Measurements from ENCODE around the gene CYBB. TPM values are rescaled to one million over a fixed set of nuclear protein-coding genes. Genes with fewer than 3 reads are reported as not detected.

CYBB gene
- polyA plus RNA-seq, 1 experiment: not detected

- no peak for TF ChIP-seq CTCF (IDR thresholded peaks at IDR 0.05; ENCODE audit: low read depth, low read length)
- Histone ChIP-seq H3K27me3 (ENCODE audit: control insufficient read depth, insufficient read depth, low read length) (no peaks in the 10 kb centered on the region), H3K4me3 (ENCODE audit: low read depth, low read length) (peak within 1 kb of the TSS; percentile 73), H3K27ac (ENCODE audit: low read depth, low read length) (peak within 1 kb of the TSS; percentile 31), H3K9me3 (ENCODE audit: control insufficient read depth, insufficient read depth, low read length) (no peaks in the 10 kb centered on the region)
- CTCF ChIA-PET: interaction anchor here (0.6 to 1.0 kb wide), 2 partner anchors 22 to 102 kb away, joined by 3 read pairs; no protein-coding TSS in a partner anchor
- DNase-seq (ENCODE audit: low read depth, low spot score): no peak
- POLR2A ChIA-PET: no interaction called here
These were observed 67.3 kb downstream of the CYBB start, which contains the start of gene DYNLT3 for GRCh38 chrX:37846934-37847732. DYNLT3 (minus strand) TSS chrX:37847571; CDS start chrX:37847510, 61 bp downstream.

GRCh38 chrX:37847733-37848197 is 67.9 kb downstream of the CYBB start:
- Histone ChIP-seq H3K4me3 (ENCODE audit: low read depth, low read length) (peak overlapping the region; percentile 73), H3K27ac (ENCODE audit: low read depth, low read length) (peak overlapping the region; percentile 31), H3K9me3 (ENCODE audit: control insufficient read depth, insufficient read depth, low read length) (no peaks in the 10 kb centered on the region), H3K27me3 (ENCODE audit: control insufficient read depth, insufficient read depth, low read length) (no peaks in the 10 kb centered on the region)
- no peak for TF ChIP-seq CTCF (IDR thresholded peaks at IDR 0.05; ENCODE audit: low read depth, low read length)
- CTCF ChIA-PET: interaction anchor here (0.6 to 1.0 kb wide), 2 partner anchors 23 to 103 kb away, joined by 3 read pairs; no protein-coding TSS in a partner anchor
- POLR2A ChIA-PET: no interaction called here
- DNase-seq (ENCODE audit: low read depth, low spot score): no peak

- ChIA-PET POLR2A (no interaction called here), CTCF (no interaction called here)
- Histone ChIP-seq H3K9me3 (ENCODE audit: control insufficient read depth, insufficient read depth, low read length) (no peaks in the 10 kb centered on the region), H3K4me3 (ENCODE audit: low read depth, low read length) (no peak overlapping the region), H3K27me3 (ENCODE audit: control insufficient read depth, insufficient read depth, low read length) (no peaks in the 10 kb centered on the region), H3K27ac (ENCODE audit: low read depth, low read length) (no peak overlapping the region)
- DNase-seq (ENCODE audit: low read depth, low spot score): no peak
- no peak for TF ChIP-seq CTCF (IDR thresholded peaks at IDR 0.05; ENCODE audit: low read depth, low read length)
These were observed 74.3 kb downstream of the CYBB start for GRCh38 chrX:37854148-37854547.

- CTCF ChIA-PET: no interaction called here
- Histone ChIP-seq H3K27ac (ENCODE audit: low read depth, low read length) (no peak overlapping the region), H3K4me3 (ENCODE audit: low read depth, low read length) (no peak overlapping the region), H3K9me3 (ENCODE audit: control insufficient read depth, insufficient read depth, low read length) (no peaks in the 10 kb centered on the region), H3K27me3 (ENCODE audit: control insufficient read depth, insufficient read depth, low read length) (no peaks in the 10 kb centered on the region)
- DNase-seq (ENCODE audit: low read depth, low spot score): no peak
- POLR2A ChIA-PET: no interaction called here
- no peak for TF ChIP-seq CTCF (IDR thresholded peaks at IDR 0.05; ENCODE audit: low read depth, low read length)
These were observed 74.9 kb downstream of the CYBB start for GRCh38 chrX:37854748-37855147.

- DNase-seq (ENCODE audit: low read depth, low spot score): no peak
- ChIA-PET CTCF (interaction anchor here (1.2 kb wide), 1 partner anchor 116 kb away, joined by 3 read pairs; no protein-coding TSS in a partner anchor), POLR2A (no interaction called here)
These were observed 80.9 kb downstream of the CYBB start for GRCh38 chrX:37860721-37861120.

More at GRCh38 chrX:37860721-37861120, 80.9 kb downstream of the CYBB start:
- TF ChIP-seq CTCF (IDR thresholded peaks at IDR 0.05; ENCODE audit: low read depth, low read length): no peak
- no peak overlapping the region for H3K4me3 ChIP-seq (ENCODE audit: low read depth, low read length)
- H3K27me3 ChIP-seq (ENCODE audit: control insufficient read depth, insufficient read depth, low read length): no peaks in the 10 kb centered on the region
- H3K9me3 ChIP-seq (ENCODE audit: control insufficient read depth, insufficient read depth, low read length): no peaks in the 10 kb centered on the region
- no peak overlapping the region for H3K27ac ChIP-seq (ENCODE audit: low read depth, low read length)
